Breast epithelium (tissue), 3 donors: ENCODE data around the gene REV3L.

Experiments used
- CTCF ChIP-seq, 3 donors: fragments of 450-650 bp; IDR thresholded peaks; one replicate each; pipeline ENCODE4 v1.5.1; 2016 to 2017; ENCODE audit warnings: antibody characterized with exemption in 3 of 3, mild to moderate bottlenecking in 3 of 3, moderate library complexity in 3 of 3
- POLR2A ChIP-seq: fragments of 450-650 bp; IDR thresholded peaks from one replicate; pipeline ENCODE4 v1.6.1; 2016; ENCODE audit warnings: antibody characterized with exemption, mild to moderate bottlenecking, moderate library complexity
- POLR2AphosphoS5 ChIP-seq, 3 donors: sonication (generic); formaldehyde crosslinking; IDR thresholded peaks; one replicate each; pipeline ENCODE4 v1.6.1; 2017; ENCODE audit warnings: antibody characterized with exemption in 3 of 3

- TF ChIP-seq CTCF (IDR thresholded peaks at IDR 0.05), result no peak
- TF ChIP-seq POLR2A, result no peak
- no peak for TF ChIP-seq POLR2AphosphoS5 (IDR thresholded peaks at IDR 0.05)
Measured at GRCh38 chr6:111450636-111451035, 32.4 kb downstream of the REV3L start.
